HCT116 (cell line): ENCODE results near the gene CD28. TPM values are rescaled to one million over a fixed set of nuclear protein-coding genes. Genes with fewer than 3 reads are reported as not detected.

Experiments
- ATAC-seq: fragments of 200-7000 bp; cut with Tn5 transposase; 2 replicates; pipeline ENCODE4 v1.9.1; 2020; ENCODE audit warnings: mild to moderate bottlenecking, moderate library complexity
- BruUV-seq: library from RNA; stranded (reverse); fragments of 400-500 nt; replicated peaks from 2 replicates; lab custom pipeline; 2021; lab: Mats Ljungman, UMichigan
- CTCF ChIA-PET: fragments of 300-600 bp; sonication (Branson Sonifier 250); formaldehyde crosslinking; loops from one replicate; lab custom pipeline; 2021; ENCODE audit warnings: antibody characterized with exemption; lab: Charles Lee
- POLR2A ChIA-PET: fragments of 300-600, 350-600 bp; sonication (Branson Sonifier 250); formaldehyde crosslinking; loops from one replicate; lab custom pipeline; 2021; ENCODE audit warnings: antibody characterized with exemption; lab: Charles Lee
- RAD21 ChIA-PET, 2 experiments: fragments of 300-600 bp; sonication (Branson Sonifier 250); formaldehyde crosslinking; loops; one replicate each; lab custom pipeline; 2023; ENCODE audit warnings: low total read pairs in 2 of 2; ENCODE audit not compliant: uncharacterized antibody in 2 of 2, unreplicated experiment in 2 of 2, low non-redundant PET in 1 of 2; lab: Charles Lee
- DNase-seq: peaks from one replicate; pipeline ENCODE4 v3.0.0-alpha.2; 2010; ENCODE audit warnings: low read depth, low spot score
- H2AFZ ChIP-seq: fragments of 200-600 bp; shearing (Covaris generic), sonication (generic); 2 replicates; pipeline ENCODE4 v1.6.1; 2017; ENCODE audit warnings: low read depth, mixed run types, mixed read lengths, antibody characterized with exemption, low read length; ENCODE audit not compliant: poor library complexity, severe bottlenecking
- H3K27ac ChIP-seq: 2 replicates; pipeline ENCODE4 v1.5.1; 2012; ENCODE audit warnings: low read depth, low read length
- H3K27me3 ChIP-seq: fragments of 200-600 bp; sonication (generic); 2 replicates; pipeline ENCODE4 v1.6.1; 2016; ENCODE audit warnings: mixed run types, low read length, mixed read lengths; ENCODE audit not compliant: insufficient read depth
- H3K36me3 ChIP-seq, 2 experiments: fragments of 200-500 bp in 1 of 2; fragments of 200-600 bp in 1 of 2; sonication (Bioruptor generic) in 1 of 2; sonication (generic) in 1 of 2; 2 replicates each; pipeline versions ENCODE4 v1.5.1 to v1.6.1; 2014 to 2016; ENCODE audit warnings: low read length in 2 of 2, inconsistent platforms in 1 of 2, mixed read lengths in 1 of 2, mixed run types in 1 of 2; ENCODE audit not compliant: insufficient read depth in 2 of 2, control insufficient read depth in 1 of 2
- H3K4me1 ChIP-seq, 2 experiments: fragments of 200-600 bp in 1 of 2; sonication (generic) in 1 of 2; 2 replicates each; pipeline versions ENCODE4 v1.5.1 to v1.6.1; 2012 to 2017; ENCODE audit warnings: low read length in 2 of 2, inconsistent platforms in 1 of 2, mild to moderate bottlenecking in 1 of 2, mixed read lengths in 1 of 2, mixed run types in 1 of 2, moderate library complexity in 1 of 2; ENCODE audit not compliant: insufficient read depth in 2 of 2, control insufficient read depth in 1 of 2
- H3K4me2 ChIP-seq: fragments of 200-600 bp; sonication (generic); 2 replicates; pipeline ENCODE4 v1.6.1; 2017; ENCODE audit warnings: mixed run types, low read length, mixed read lengths
- H3K4me3 ChIP-seq, 2 experiments: fragments of 200-600 bp in 1 of 2; sonication (generic) in 1 of 2; replicated peaks in 1 of 2; 2 replicates each; pipeline ENCODE4 v1.5.1; 2011 to 2016; ENCODE audit warnings: low read length in 2 of 2, control low read depth in 1 of 2, low read depth in 1 of 2, mild to moderate bottlenecking in 1 of 2, mixed read lengths in 1 of 2, mixed run types in 1 of 2
- H3K79me2 ChIP-seq: fragments of 200-600 bp; sonication (generic); 2 replicates; pipeline ENCODE4 v1.6.1; 2017; ENCODE audit warnings: mild to moderate bottlenecking, mixed run types, low read length, moderate library complexity, mixed read lengths; ENCODE audit not compliant: insufficient read depth
- H3K9ac ChIP-seq: fragments of 200-600 bp; sonication (generic); 2 replicates; pipeline ENCODE4 v1.6.1; 2016; ENCODE audit warnings: low read length, mixed read lengths
- H3K9me2 ChIP-seq: fragments of 200-600 bp; sonication (generic), shearing (Covaris generic); 2 replicates; pipeline ENCODE4 v1.6.1; 2017; ENCODE audit warnings: mixed run types, mild to moderate bottlenecking, moderate library complexity; ENCODE audit not compliant: insufficient read depth
- H3K9me3 ChIP-seq, 2 experiments: fragments of 200-500 bp in 1 of 2; fragments of 200-600 bp in 1 of 2; sonication (Bioruptor generic) in 1 of 2; sonication (generic) in 1 of 2; 2 replicates each; pipeline ENCODE4 v1.6.1; 2014 to 2017; ENCODE audit warnings: low read length in 2 of 2, mixed read lengths in 2 of 2, inconsistent platforms in 1 of 2, low read depth in 1 of 2, mild to moderate bottlenecking in 1 of 2, mixed run types in 1 of 2, moderate library complexity in 1 of 2; ENCODE audit not compliant: control insufficient read depth in 1 of 2, insufficient read depth in 1 of 2
- H4K20me1 ChIP-seq: fragments of 200-600 bp; sonication (generic), shearing (Covaris generic); 2 replicates; pipeline ENCODE4 v1.6.1; 2017; ENCODE audit warnings: mixed run types, mild to moderate bottlenecking, moderate library complexity; ENCODE audit not compliant: insufficient read depth
- CEBPB ChIP-seq: IDR thresholded peaks from 2 replicates; pipeline ENCODE4 v1.6.1; 2012; ENCODE audit warnings: low read depth
- EGR1 ChIP-seq: IDR thresholded peaks from 2 replicates; pipeline ENCODE4 v1.6.1; 2012; ENCODE audit warnings: low read depth
- ELF1 ChIP-seq: IDR thresholded peaks from 2 replicates; pipeline ENCODE4 v1.6.1; 2012; ENCODE audit warnings: low read depth, borderline replicate concordance
- EZH2 ChIP-seq: fragments of 200-600 bp; sonication (generic); IDR thresholded peaks from 2 replicates; pipeline ENCODE4 v1.6.1; 2017; ENCODE audit warnings: antibody characterized with exemption, mixed run types
- EZH2phosphoT487 ChIP-seq: fragments of 200-600 bp; IDR thresholded peaks from 2 replicates; pipeline ENCODE4 v1.6.1; 2018; ENCODE audit warnings: antibody characterized with exemption, borderline replicate concordance
- FOSL1 ChIP-seq: IDR thresholded peaks from 2 replicates; pipeline ENCODE4 v1.6.1; 2012; ENCODE audit warnings: low read depth
- JUND ChIP-seq: IDR thresholded peaks from 2 replicates; pipeline ENCODE4 v1.6.1; 2012
- POLR2A ChIP-seq: IDR thresholded peaks from 2 replicates; pipeline ENCODE4 v1.7.0; 2011; ENCODE audit warnings: borderline replicate concordance; ENCODE audit not compliant: insufficient read depth, insufficient read length; ENCODE audit errors: extremely low read depth
- POLR2AphosphoS5 ChIP-seq: IDR thresholded peaks from 2 replicates; pipeline ENCODE4 v1.6.1; 2011; ENCODE audit warnings: mild to moderate bottlenecking, low read depth, low read length, moderate library complexity
- RAD21 ChIP-seq: IDR thresholded peaks from 2 replicates; pipeline ENCODE4 v1.6.1; 2012; ENCODE audit warnings: low read depth, mild to moderate bottlenecking
- SIN3A ChIP-seq: IDR thresholded peaks from 2 replicates; pipeline ENCODE4 v1.6.1; 2012; ENCODE audit warnings: low read depth
- SP1 ChIP-seq: IDR thresholded peaks from 2 replicates; pipeline ENCODE4 v1.6.1; 2012; ENCODE audit warnings: low read depth
- SRF ChIP-seq: IDR thresholded peaks from 2 replicates; pipeline ENCODE4 v1.6.1; 2012; ENCODE audit warnings: low read depth
- ZFX ChIP-seq: fragments of 450-650 bp; IDR thresholded peaks from 2 replicates; pipeline ENCODE4 v1.6.1; 2017
- ZNF274 ChIP-seq: fragments of 200-500 bp; sonication (Bioruptor generic); IDR thresholded peaks from 2 replicates; pipeline ENCODE4 v1.6.1; 2014; ENCODE audit warnings: mild to moderate bottlenecking, low read depth, low read length, inconsistent platforms
- intact Hi-C: fragments of 100-400 bp; cut with micrococcal nuclease; formaldehyde crosslinking; loops from 2 replicates; pipeline ENCODE4 v1.10.0; 2022
- total RNA-seq: library from RNA; stranded (reverse); gene quantifications from one replicate; pipeline ENCODE4 v1.2.1, GENCODE V29; 2021; ENCODE audit not compliant: unreplicated experiment
- TF ChIP-seq, protein P1 (sequence below), 3 experiments: fragments of 200-600 bp in 1 of 3; sonication (generic) in 1 of 3; IDR thresholded peaks in 2 of 3; conservative IDR thresholded peaks in 1 of 3; 2 replicates each; pipeline ENCODE4 v1.5.1; 2012 to 2017; ENCODE audit warnings: low read depth in 2 of 3, low read length in 2 of 3, antibody characterized with exemption in 1 of 3, borderline replicate concordance in 1 of 3, control low read depth in 1 of 3, mild to moderate bottlenecking in 1 of 3, mixed read lengths in 1 of 3, mixed run types in 1 of 3, moderate library complexity in 1 of 3; ENCODE audit not compliant: insufficient read depth in 1 of 3
- TF ChIP-seq, protein P2 (sequence below): IDR thresholded peaks from 2 replicates; pipeline ENCODE4 v1.6.1; 2012
- TF ChIP-seq, protein P3 (sequence below): IDR thresholded peaks from 2 replicates; pipeline ENCODE4 v1.6.1; 2012; ENCODE audit warnings: low read depth

The CD28 gene
- total RNA-seq, 1 experiment from 2014 or later, result 0.37 TPM

DNA sequence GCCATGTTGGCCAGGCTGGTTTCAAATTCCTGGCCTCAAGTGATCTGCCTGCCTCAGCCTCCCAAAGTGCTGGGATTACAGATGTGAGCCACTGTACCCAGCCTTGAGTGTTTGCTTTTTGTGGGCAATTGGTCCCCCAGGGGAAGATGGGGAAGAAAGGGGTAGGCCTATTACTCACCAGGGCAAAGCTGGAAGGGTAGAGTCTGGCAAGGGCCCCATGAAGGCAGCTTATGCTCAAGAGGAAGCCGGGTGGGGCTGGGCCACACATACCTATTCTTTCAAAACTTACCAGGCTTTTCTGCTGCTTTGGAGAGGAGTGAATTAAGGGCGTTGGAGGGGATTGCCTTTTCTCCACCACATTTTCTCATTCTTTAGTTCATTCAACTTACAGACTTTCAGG lies 24.5 kb upstream of the CD28 start:
- H3K4me3 ChIP-seq, result no peak overlapping the region
- no peaks in the 10 kb centered on the region for H3K4me1 ChIP-seq
- CTCF ChIA-PET, result no interaction called here
- H2AFZ ChIP-seq, result no peak overlapping the region
- H3K79me2 ChIP-seq, result no peaks in the 10 kb centered on the region
- H3K9ac ChIP-seq, result no peak overlapping the region
- TF ChIP-seq SRF (no peak), POLR2A (no peak), CEBPB (no peak), EGR1 (no peak), SP1 (no peak)
- TF ChIP-seq, protein P1, sequence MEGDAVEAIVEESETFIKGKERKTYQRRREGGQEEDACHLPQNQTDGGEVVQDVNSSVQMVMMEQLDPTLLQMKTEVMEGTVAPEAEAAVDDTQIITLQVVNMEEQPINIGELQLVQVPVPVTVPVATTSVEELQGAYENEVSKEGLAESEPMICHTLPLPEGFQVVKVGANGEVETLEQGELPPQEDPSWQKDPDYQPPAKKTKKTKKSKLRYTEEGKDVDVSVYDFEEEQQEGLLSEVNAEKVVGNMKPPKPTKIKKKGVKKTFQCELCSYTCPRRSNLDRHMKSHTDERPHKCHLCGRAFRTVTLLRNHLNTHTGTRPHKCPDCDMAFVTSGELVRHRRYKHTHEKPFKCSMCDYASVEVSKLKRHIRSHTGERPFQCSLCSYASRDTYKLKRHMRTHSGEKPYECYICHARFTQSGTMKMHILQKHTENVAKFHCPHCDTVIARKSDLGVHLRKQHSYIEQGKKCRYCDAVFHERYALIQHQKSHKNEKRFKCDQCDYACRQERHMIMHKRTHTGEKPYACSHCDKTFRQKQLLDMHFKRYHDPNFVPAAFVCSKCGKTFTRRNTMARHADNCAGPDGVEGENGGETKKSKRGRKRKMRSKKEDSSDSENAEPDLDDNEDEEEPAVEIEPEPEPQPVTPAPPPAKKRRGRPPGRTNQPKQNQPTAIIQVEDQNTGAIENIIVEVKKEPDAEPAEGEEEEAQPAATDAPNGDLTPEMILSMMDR (IDR thresholded peaks at IDR 0.05 in 2 of 3, conservative IDR thresholded peaks at IDR 0.05 in 1 of 3; ENCODE audit: borderline replicate concordance in 1 of 3, insufficient read depth in 1 of 3, low read depth in 2 of 3, low read length in 2 of 3), result no peak
- TF ChIP-seq, all 23 proteins: peak for 0
- DNase-seq, result no peak
- H3K4me2 ChIP-seq, result no peak overlapping the region
- POLR2A ChIA-PET, result no interaction called here
- H4K20me1 ChIP-seq, result no peaks in the 10 kb centered on the region
- RAD21 ChIA-PET, result no interaction called here
- no TSS peak for BruUV-seq
- intact Hi-C loops, result no loop called here
- no peak for ATAC-seq
- no peaks in the 10 kb centered on the region for H3K36me3 ChIP-seq
- no peaks in the 10 kb centered on the region for H3K9me3 ChIP-seq
- H3K27ac ChIP-seq, result no peak overlapping the region
- H3K9me2 ChIP-seq, result no peaks in the 10 kb centered on the region
- H3K27me3 ChIP-seq, result no peaks in the 10 kb centered on the region

- DNase-seq, result no peak
- no peak overlapping the region for H2AFZ ChIP-seq
- no peaks in the 10 kb centered on the region for H3K4me1 ChIP-seq
- H3K9me3 ChIP-seq, result no peaks in the 10 kb centered on the region
- no peak overlapping the region for H3K9ac ChIP-seq
- H3K79me2 ChIP-seq, result no peaks in the 10 kb centered on the region
- no peaks in the 10 kb centered on the region for H3K9me2 ChIP-seq
- no peaks in the 10 kb centered on the region for H3K36me3 ChIP-seq
- ATAC-seq, result no peak
- ChIA-PET RAD21 (no interaction called here), CTCF (no interaction called here), POLR2A (no interaction called here)
- H3K27me3 ChIP-seq, result no peaks in the 10 kb centered on the region
- no TSS peak for BruUV-seq
- H3K4me3 ChIP-seq, result no peak overlapping the region
- no peaks in the 10 kb centered on the region for H4K20me1 ChIP-seq
- intact Hi-C loops, result no loop called here
- H3K4me2 ChIP-seq, result no peak overlapping the region
- no peak overlapping the region for H3K27ac ChIP-seq
- TF ChIP-seq ZFX, result no peak
- TF ChIP-seq POLR2AphosphoS5, result no peak
- TF ChIP-seq POLR2A, result no peak
- TF ChIP-seq EZH2phosphoT487, result no peak
- TF ChIP-seq CEBPB, result no peak
- TF ChIP-seq FOSL1, result no peak
- no peak for TF ChIP-seq EZH2
- TF ChIP-seq SRF, result no peak
- TF ChIP-seq ZNF274, result no peak
- TF ChIP-seq SIN3A, result no peak
- TF ChIP-seq, protein P2, sequence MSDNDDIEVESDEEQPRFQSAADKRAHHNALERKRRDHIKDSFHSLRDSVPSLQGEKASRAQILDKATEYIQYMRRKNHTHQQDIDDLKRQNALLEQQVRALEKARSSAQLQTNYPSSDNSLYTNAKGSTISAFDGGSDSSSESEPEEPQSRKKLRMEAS, result no peak
- no peak for TF ChIP-seq JUND
- TF ChIP-seq EGR1, result no peak
- TF ChIP-seq RAD21, result no peak
- TF ChIP-seq, protein P3, sequence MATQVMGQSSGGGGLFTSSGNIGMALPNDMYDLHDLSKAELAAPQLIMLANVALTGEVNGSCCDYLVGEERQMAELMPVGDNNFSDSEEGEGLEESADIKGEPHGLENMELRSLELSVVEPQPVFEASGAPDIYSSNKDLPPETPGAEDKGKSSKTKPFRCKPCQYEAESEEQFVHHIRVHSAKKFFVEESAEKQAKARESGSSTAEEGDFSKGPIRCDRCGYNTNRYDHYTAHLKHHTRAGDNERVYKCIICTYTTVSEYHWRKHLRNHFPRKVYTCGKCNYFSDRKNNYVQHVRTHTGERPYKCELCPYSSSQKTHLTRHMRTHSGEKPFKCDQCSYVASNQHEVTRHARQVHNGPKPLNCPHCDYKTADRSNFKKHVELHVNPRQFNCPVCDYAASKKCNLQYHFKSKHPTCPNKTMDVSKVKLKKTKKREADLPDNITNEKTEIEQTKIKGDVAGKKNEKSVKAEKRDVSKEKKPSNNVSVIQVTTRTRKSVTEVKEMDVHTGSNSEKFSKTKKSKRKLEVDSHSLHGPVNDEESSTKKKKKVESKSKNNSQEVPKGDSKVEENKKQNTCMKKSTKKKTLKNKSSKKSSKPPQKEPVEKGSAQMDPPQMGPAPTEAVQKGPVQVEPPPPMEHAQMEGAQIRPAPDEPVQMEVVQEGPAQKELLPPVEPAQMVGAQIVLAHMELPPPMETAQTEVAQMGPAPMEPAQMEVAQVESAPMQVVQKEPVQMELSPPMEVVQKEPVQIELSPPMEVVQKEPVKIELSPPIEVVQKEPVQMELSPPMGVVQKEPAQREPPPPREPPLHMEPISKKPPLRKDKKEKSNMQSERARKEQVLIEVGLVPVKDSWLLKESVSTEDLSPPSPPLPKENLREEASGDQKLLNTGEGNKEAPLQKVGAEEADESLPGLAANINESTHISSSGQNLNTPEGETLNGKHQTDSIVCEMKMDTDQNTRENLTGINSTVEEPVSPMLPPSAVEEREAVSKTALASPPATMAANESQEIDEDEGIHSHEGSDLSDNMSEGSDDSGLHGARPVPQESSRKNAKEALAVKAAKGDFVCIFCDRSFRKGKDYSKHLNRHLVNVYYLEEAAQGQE, result no peak
- TF ChIP-seq ELF1, result no peak
Observed at GRCh38 chr2:203682688-203683130, 23.7 kb upstream of the CD28 start.
